CD4-positive, alpha-beta T cell treated with Interleukin-15 for 1 hour (primary cell): ENCODE data around the gene BLID.

Source experiments
- DNase-seq: peaks from one replicate; pipeline ENCODE4 v3.0.0-alpha.2; 2020

Gene BLID, protein sequence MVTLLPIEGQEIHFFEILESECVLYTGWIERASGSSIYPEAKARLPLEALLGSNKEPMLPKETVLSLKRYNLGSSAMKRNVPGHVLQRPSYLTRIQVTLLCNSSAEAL

DNA sequence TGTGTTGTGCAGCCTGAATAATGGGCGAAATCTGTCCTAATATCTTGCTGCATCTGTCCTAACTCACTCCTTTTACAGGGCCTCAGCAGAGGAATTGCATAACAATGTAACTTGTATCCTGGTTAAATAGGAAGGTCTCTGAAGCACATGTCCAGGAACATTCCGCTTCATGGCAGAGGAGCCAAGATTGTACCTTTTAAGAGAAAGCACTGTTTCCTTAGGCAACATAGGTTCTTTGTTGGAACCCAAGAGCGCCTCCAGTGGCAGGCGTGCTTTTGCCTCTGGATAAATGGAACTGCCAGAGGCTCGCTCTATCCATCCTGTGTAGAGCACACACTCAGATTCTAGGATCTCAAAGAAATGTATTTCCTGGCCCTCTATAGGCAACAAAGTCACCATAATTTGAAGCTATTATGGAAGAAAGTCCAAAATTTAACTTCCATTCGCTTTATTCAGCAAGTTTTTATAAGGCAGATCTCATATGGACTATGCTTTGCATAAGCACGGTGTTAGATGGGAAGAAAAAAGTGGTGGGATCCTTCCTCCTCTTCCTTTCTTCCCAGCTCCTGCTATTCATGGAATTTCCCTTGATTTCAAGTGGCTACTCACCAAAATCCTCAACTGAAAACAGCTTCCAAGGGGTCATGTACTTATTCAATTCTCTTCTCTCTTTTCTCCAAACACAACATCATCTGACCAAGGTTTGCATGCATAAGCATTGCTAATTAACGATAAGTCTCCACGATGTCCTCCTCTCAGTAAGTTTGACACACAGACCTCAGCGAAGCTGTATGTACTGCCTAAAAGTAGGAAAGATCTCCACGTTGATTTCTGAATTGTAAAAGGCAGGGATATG is at the start of gene BLID:
Gene BLID, minus strand, starts transcription at position 692 of the 856 bp plus-strand sequence. Its CDS starts 293 bp downstream, at position 399.
- DNase-seq = no peak

DNA sequence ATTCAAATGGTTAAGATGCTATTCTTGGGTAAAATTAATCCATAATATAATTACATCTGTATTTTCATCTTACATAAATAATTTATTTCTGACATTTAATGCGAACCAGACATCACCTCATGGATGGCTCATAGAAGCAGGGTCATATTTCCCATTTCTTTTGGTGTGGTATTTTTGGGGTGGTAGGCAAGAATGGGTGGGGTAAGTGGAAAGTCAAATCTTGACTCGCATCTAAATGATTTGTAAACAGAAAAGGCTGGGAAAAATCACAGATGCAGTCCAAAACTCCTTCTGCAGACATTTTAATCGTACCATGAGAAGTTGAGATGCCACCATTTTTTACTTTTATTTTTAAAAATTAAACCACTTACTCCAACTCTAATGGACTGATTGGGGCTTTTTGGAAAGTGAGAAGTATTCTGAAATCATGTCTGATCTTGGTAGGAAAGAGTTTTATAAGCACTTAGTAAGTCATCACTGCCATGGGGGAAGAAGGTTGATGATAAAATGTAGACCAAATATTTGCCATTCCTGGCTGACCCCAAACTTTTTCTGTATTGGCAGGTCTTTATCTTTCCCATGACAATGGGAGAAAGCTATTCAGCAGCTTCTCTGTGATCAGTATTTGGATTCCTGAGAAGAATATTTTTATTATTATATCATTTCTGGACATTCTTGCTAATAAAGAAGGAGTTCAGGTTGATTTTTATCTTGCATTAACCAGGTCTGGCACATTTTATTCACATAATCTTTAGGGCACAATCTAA is 47.2 kb upstream of the BLID start:
- no peak for DNase-seq

DNA sequence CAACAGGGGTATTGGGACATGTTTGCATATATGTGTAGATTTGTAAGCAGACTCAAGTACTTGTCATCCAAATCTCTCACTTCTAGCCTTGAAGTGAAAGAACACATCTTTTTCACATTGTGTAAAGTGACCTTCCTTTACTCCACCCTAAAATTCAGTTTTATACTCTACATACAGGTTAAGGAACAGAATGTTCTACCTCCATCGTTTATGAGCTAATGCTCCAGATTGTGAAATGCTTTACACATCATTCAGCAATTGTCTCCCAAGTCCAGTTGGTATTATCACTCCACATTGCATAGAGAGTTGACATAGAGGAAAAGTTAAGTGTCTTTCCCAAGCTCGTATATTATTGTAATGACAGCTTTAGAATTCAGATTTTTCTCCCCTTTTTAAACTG is 46.1 kb upstream of the BLID start:
- no peak for DNase-seq

DNA sequence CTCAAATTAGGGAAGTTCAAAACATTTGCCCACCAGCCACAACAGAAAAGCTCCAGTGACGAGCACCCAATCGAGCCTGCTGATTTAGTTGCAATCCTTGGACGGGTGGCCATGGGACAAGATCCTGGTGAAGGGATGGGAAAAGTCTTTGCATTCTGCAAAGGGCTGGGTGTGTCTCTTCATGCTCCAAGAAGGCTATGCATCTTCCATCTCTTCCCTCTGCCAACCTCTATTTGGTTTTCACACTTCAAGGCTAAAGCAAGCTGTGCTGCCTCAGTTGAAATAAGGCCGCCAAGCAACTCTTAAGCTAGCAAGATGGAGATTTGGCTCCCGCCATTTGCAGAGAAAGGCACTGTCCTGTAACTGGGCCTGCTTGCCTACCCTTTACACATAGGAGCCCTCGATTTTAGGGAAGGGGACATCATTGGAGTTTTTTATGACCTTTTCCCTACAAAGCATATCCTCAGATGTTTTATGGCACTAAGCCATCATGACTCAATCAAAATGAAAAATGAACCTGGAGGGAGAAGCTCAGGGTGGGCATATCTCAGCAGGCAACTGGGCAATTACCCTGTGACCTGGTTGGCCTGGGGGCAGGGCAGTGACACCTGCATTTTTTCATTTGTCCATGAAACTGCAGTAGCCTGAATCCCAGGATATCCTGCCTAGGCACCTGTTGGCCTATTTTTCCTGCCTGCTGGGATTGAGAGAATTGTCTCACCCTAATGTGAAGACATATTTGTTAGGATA is 45.0 kb upstream of the BLID start:
- DNase-seq = no peak

DNA sequence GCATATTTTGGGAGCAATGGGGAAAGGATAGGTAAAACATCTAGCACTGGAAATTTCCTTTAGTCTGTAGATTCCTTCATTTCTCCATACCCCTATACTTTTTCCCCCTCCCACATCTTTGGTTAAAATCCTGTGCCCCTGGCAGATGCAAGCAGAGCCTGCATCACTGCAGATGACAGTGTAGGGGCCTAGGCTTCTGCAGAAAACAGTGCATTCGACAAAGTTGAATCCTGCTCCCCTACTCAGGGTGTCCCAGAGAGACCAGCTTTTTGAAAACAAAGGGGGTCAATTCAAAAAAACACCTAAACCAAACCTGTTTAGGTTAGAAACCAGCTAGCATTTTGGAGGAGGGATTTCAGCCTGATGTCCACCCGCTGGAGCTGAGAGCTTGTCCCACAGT is 43.8 kb upstream of the BLID start:
- DNase-seq = no peak

DNA sequence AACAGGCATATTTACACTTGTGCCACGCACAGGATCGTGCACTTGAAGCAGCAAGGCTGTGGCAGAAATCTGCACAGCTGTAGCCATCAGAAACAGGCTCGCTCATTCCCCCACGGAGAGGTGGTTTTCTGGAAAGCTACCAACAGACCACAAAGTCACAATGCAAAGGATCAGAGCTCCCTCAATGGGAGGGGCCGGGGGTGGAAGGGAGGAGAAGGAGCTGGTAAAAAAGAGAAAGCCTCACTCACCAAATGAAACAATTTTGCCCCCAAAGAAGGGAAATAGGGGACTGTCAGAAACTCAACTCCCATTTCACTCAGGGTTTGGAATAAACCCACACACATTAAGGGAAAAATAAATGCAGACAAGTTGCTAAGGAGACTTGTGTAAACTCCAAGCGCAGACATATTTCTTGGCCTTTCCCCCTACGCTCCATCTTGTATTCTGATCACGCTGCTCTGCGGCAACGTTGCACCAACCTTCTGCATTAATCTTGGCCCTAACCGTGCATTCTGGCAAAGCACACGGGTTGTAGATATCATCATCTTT is 43.2 kb upstream of the BLID start:
- DNase-seq = no peak

DNA sequence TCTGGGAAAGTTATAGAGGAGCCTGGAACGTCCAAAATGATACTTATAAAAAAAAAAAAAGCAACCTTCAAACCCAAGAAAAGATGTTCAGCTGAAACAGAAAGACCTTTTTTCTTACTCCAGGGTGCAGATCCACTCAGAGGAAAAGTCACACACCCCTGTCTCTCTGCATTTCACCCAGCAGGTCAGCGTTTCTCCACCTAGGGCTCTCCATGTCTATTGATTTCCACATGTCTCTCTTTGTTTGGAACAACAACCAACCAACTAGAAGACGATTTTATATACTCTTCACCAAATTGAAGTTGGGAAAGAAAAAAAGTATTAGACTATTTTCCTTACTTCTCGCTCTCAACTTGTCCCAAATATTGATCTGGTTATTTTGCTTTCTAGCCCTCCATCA is 42.2 kb upstream of the BLID start:
- DNase-seq = no peak

DNA sequence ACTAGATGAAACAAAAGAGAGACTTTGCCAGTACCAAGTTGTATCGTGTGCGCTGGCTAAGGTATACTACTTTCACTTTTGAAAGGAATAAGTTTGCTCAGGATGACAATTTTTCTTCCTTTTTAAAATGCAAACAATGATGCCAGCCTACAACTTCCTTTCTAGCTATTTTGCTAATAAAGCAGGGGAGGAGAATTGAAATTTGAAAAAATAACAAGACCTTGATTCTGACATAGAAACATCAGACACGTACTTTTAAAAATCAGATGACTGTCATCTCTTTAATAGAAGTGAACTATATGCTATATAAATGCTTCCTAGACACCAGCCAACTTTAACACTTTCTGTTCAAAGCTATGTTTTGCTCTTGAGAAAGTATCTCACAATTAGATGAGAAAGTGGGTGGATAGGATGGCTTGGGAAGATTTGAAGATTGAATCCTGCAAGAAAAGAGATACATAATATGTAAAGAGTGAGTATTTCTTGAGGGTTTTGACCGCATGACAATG is 41.7 kb upstream of the BLID start:
- DNase-seq = no peak

DNA sequence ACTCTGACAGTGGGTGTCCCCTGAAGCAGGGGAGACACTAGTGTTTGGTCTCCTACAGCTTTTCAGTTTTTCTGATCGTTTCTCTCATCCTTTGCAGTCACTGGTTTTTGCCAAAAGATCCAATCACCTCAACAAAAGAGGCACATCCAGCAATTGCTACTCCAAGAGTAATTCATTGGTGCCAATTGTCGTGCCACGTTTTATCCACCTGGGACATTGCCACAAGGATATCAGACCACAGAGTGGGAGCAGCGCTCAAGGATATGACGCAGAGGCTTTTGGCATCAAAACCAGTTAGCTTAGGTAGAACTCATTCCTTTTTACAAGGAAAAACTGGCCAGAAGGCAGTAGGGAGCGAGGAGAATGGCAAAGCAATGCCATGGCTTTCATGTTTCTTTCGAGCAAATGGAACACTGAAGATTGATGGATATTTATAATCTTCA is 40.9 kb upstream of the BLID start:
- DNase-seq = no peak

DNA sequence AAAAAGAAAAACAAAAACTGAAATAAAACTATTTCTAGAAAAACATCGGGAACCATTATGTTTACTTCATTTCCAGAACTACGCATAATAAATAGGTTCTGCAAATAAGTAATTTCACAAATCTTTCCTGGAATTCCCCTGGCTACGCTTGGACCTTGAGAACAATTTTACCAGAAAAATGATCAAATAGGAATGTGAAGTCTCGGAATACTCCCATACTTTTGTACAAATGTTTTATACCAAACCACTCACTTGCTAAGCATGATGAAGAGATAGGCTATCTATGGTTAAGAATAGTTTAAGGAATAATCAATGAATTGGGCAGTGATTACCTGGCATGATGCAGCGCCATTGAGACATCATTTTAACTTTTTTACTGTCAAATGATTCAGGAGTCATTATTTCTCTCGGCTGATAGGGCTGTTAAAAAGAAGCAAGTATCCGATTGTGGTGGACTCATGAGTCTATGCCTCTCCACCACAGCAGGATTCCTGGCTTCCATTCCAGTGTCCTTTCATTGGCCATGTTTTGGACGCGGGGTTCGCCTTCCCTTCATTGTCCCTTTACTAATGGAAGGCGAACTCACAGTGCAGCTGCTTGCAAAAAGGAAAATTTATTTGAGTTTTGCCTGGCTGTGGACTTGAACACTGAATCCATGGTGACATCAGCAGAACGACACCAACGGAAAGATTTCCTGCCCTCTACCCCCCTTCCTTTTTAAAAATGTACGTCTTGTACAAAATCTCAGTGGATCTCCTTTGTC is 39.9 kb upstream of the BLID start:
- no peak for DNase-seq

DNA sequence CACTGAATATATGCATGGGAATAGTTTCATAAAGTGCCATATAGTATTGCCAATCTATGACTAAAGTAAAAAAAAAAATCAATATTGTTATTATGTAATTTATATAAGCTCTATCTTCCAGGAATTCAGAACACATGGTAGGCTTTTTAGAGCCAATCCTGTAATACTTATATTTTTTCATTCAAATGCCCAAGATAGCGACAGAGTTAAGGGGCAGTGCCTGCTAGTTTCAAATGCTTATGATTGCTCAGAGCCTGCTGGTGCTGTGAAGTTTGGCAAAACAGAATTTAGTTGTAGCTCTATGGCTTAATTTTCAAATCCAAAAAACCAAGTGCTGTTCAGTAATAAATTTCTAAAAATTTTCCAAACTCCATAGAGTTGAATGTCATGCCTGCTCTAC is 39.0 kb upstream of the BLID start:
- DNase-seq = no peak

DNA sequence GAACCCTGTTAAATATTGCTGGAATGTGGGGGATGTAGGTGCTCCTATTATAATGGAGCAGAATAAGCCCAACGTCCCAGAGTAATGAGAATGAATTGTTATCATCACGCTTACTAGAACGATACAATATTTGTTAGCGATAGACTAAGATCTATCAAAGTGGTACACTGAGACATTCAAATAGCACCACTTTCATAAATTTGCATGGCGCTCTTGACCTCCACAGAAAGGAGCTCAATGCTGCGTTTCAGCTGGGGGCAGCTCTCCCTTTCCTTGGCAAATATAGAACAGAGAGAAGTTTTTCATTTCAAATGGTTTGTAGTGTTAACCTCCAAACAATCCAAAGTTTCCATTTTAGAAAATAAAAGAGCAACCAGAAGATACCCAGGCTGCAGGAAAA is 38.2 kb upstream of the BLID start:
- DNase-seq = no peak

DNA sequence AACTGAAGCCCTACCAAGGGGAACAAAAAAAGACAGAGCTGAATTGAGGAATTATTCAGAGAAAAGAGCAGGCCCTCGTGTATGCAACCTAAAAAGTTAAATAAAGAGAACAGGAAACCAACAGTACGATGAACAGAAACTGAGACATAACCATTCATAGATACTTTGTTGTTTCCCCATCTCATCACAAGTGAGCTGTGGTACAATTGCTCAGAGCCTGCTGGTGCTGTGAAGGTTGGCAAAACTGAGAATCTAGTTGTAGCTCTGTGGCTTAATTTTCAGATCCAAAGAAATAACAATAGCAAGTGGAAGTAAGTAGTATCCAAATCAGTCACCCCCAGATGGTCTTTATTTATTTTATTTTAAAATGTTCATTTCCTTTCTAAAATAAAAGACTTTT is 37.7 kb upstream of the BLID start:
- DNase-seq = no peak

DNA sequence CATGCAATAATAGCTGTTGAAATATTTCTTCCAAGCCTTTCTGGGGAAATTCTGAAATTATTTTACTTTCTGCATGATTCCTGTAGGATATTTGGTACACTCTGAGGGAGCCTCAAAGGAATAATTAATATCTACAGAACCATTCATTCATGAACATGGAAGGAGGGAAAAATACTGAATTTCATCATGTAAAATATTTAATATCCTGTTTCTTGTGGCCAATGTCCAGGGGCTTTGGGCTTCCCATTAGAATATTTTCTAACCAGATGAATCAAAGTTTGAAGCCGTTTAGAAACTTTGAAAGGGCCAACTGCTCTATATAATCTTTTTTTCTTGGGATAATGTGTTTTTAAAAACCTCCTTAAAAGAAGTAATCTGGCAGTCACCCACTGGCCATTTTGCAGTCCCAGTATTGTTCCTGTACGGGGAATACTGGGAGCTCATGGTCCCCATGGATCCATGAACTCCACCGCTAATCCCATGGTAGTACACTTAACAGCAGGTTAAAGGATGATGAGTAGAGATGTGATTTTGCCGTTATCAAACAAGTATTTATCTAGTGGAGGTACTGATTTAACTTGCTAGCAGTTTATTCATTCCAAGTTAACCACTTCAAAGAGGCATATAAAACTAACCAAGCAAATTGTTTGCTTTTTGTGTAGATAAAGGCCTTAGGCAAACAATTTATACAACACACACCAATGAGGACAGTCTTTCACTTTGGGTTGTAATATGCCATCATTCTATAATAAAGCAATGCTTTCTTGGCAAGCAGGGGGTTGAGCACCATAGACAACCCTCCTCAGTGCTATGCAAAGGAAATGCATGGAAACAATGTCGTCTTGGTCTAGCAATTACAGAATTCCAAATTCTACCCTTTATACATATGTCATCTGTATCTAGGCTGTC is 34.5 kb upstream of the BLID start:
- no peak for DNase-seq

DNA sequence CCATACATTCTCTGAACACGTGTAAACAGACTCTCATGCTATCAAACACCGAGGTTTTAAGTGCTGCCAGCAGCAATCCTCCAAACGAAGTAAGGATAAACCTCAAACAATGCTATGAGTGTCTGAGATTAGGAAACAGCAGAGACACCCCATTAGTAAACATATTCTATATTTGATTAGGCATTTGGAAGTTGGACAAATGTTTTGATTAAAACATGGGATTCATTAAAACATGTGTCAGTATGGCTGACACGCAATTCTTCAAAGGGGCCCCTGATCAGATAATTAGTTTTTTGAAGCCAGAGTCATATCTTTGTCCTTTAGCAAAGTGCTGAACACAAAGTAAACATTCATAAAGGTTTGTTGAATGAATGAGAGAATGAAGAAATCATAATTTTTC is 33.2 kb upstream of the BLID start:
- no peak for DNase-seq

DNA sequence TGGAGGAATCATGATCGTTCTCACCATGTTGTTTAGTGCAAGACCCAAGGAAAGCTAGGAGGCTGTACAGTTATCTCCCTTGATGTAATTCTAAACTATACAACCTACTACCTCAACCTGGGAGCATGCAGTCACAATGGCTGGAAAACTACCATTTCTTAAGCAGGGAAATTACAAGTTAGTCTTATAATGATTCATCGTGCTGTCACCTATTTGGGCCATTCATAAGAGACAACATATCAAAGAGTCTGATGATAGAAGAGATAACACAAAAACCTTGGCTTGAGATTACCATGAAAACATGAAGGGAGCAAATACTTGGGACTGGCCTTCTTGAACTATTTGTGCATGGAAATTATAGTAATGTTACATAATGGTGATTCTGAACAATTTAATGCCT is 30.5 kb upstream of the BLID start:
- no peak for DNase-seq

DNA sequence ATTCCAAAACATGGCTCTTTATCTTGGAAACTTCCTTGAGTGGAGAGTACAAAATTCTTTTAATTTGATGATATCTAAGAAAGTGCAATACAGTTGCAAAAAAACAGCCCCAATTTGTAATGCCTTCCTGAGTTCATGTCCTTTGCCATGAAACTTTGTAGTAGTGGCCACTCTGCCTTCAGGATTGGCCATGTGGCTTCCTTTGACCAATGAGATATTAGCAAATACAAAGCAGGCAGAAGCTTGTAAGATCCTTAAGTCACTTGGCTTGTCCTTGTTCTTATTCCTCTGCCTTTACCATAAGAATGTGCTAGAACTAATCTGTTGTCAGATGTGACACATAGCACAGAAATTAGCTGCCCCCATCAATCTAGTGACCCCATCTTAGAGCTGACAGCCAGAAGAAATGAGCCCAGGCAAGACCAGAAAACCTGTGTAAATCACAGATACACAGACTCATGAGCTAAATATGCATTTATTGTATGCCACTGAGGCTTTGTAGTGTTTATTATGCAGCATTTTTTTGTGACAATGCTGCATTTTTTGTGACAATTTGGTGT is 29.8 kb upstream of the BLID start:
- no peak for DNase-seq

DNA sequence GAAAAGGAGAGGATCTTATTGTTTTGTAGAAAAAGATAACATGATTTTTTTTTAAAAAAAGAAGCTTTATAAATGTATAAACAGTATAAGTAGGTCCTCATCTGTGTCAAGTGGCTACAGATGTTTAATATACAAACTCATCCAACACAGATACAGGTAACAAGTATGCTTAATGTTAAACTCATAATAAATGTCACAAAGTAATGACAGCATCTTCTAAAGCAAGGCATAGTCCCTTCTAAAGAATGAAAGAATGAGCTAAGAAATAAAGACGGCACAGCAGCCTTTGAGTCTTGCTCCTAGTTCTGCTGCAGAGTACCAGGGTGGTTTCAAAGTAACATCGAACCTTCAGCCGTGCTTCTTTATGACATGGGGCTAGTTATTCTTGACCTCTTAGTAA is 28.7 kb upstream of the BLID start:
- no peak for DNase-seq

DNA sequence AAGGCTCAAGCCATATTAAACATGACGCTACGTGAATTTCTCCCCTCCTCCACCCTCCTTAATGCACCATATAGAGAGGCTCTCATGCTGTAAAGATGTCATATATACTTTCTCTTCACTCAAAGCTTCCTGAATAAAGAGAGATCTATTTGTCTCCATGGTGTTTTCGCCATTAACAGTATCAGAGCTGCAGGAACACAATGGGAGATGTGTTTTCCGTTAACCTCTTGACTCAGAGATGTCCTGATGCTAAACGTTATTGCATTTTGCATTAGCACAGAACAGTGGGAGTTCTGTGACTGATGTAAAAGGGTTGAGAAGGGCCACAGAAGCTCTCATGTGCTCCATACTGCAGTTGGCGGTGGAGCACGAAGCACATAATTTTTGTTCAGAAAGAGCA is 25.7 kb upstream of the BLID start:
- DNase-seq = no peak

DNA sequence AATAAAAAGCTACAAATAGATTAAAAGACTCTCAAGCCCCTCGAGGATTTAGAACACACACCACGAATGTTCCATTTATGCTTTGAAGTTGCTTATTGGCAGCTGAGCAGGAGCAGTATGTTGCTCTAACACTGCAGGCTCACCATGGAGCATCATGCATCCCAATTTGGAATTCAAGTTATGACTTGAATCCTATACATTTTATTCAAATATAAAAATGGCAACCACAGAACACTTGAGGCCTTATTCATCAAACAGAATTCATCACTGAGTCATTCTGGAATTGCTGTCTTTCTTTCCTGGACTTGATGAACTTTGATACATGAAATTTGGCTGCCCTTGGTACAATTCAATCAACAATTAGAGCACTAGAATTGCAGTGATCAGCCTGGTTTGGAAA is 24.5 kb upstream of the BLID start:
- DNase-seq = no peak

DNA sequence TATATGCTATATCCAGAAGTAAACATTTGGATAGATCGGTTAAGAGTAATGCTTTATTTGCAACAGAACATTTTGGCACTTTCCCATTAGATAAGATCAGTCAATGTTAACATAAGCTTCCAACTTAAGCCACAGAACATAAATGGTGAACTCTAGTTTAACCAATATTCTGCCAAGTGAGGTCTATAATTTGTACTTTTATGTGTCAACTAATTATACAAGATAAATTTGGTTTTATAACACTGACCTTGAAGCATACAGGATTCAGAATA is 23.5 kb upstream of the BLID start:
- DNase-seq = no peak
